PC-3 (cell line): ENCODE data around the gene TRAPPC10. TPM values are rescaled to one million over a fixed set of nuclear protein-coding genes. Genes with fewer than 3 reads are reported as not detected.

ENCODE experiments used
- ATAC-seq: fragments of 200-7000 bp; cut with Tn5 transposase; 2 replicates; pipeline ENCODE4 v1.9.1; 2020; ENCODE audit warnings: mild to moderate bottlenecking, moderate library complexity
- BruUV-seq: library from RNA; stranded (reverse); fragments of 400-500 nt; replicated peaks from 2 replicates; lab custom pipeline; 2021; lab: Mats Ljungman, UMichigan
- CTCF ChIA-PET: fragments of 300-600 bp; sonication (Branson Sonifier 250); formaldehyde crosslinking; loops from one replicate; lab custom pipeline; 2022; ENCODE audit warnings: antibody characterized with exemption; lab: Charles Lee
- POLR2A ChIA-PET: fragments of 300-600 bp; sonication (Branson Sonifier 250); formaldehyde crosslinking; loops from one replicate; lab custom pipeline; 2022; ENCODE audit warnings: antibody characterized with exemption; ENCODE audit not compliant: unreplicated experiment; lab: Charles Lee
- DNase-seq: peaks from one replicate; pipeline ENCODE4 v3.0.0-alpha.2; 2015
- H2AFZ ChIP-seq: fragments of 300-600 bp; sonication (generic); 2 replicates; pipeline ENCODE4 v1.6.0; 2016; ENCODE audit warnings: antibody characterized with exemption, low read length
- H3F3A ChIP-seq: fragments of 300-600 bp; sonication (generic); one replicate; pipeline ENCODE4 v1.6.0; 2017; ENCODE audit warnings: antibody characterized with exemption, low read length, control low read depth, mild to moderate bottlenecking; ENCODE audit not compliant: unreplicated experiment
- H3K27ac ChIP-seq: fragments of 300-600 bp; sonication (generic); 2 replicates; pipeline ENCODE4 v1.5.1; 2016; ENCODE audit warnings: mild to moderate bottlenecking, low read length
- H3K27me3 ChIP-seq: fragments of 300-600 bp; sonication (generic); 2 replicates; pipeline ENCODE4 v1.6.1; 2016; ENCODE audit warnings: low read length, mixed read lengths
- H3K36me3 ChIP-seq: fragments of 300-600 bp; sonication (generic); 2 replicates; pipeline ENCODE4 v1.6.1; 2016; ENCODE audit warnings: low read depth, mixed run types, low read length, mixed read lengths
- H3K4me1 ChIP-seq: fragments of 300-600 bp; sonication (generic); 2 replicates; pipeline ENCODE4 v1.5.1; 2016; ENCODE audit warnings: low read length; ENCODE audit not compliant: insufficient read depth
- H3K4me2 ChIP-seq: fragments of 300-600 bp; sonication (generic); 2 replicates; pipeline ENCODE4 v1.6.0; 2016; ENCODE audit warnings: low read length
- H3K4me3 ChIP-seq: fragments of 300-600 bp; sonication (generic); 2 replicates; pipeline ENCODE4 v1.5.1; 2016; ENCODE audit warnings: mild to moderate bottlenecking, low read length, mixed read lengths
- H3K79me2 ChIP-seq: fragments of 300-600 bp; sonication (generic); 2 replicates; pipeline ENCODE4 v1.6.1; 2017; ENCODE audit warnings: low read length, mixed read lengths
- H3K9ac ChIP-seq: fragments of 300-600 bp; sonication (generic); 2 replicates; pipeline ENCODE4 v1.6.0; 2016; ENCODE audit warnings: mild to moderate bottlenecking, low read length
- H3K9me2 ChIP-seq: fragments of 300-600 bp; sonication (generic); replicated peaks from 2 replicates; pipeline ENCODE4 v1.6.1; 2016; ENCODE audit warnings: mixed run types, low read length, mixed read lengths
- H3K9me3 ChIP-seq: fragments of 300-600 bp; sonication (generic); 2 replicates; pipeline ENCODE4 v1.6.1; 2016; ENCODE audit warnings: low read length, mixed read lengths
- H4K20me1 ChIP-seq: fragments of 300-600 bp; sonication (generic); 2 replicates; pipeline ENCODE4 v1.6.1; 2016; ENCODE audit warnings: low read length, mixed read lengths
- EZH2 ChIP-seq: fragments of 300-600 bp; sonication (generic); IDR thresholded peaks from one replicate; pipeline ENCODE4 v1.6.1; 2017; ENCODE audit warnings: antibody characterized with exemption, mild to moderate bottlenecking, low read length; ENCODE audit not compliant: unreplicated experiment
- EZH2phosphoT487 ChIP-seq: fragments of 300-600 bp; sonication (generic); IDR thresholded peaks from 2 replicates; pipeline ENCODE4 v1.6.1; 2018; ENCODE audit warnings: mild to moderate bottlenecking, antibody characterized with exemption, low read length, borderline replicate concordance
- intact Hi-C: fragments of 100-400 bp; cut with micrococcal nuclease; formaldehyde crosslinking; loops from 2 replicates; pipeline ENCODE4 v1.9.0; 2023
- total RNA-seq: library from RNA; depleted of rRNA; stranded (reverse); fragments of >200 nt; gene quantifications from 2 replicates; pipeline ENCODE4 v1.2.3, GENCODE V29; 2014
- TF ChIP-seq, protein P1 (sequence below): fragments of 300-600 bp; sonication (generic); conservative IDR thresholded peaks from 2 replicates; pipeline ENCODE4 v1.5.1; 2017; ENCODE audit warnings: antibody characterized with exemption, low read depth, mild to moderate bottlenecking, low read length

Gene TRAPPC10
- total RNA-seq, 1 experiment from 2014 or later = 31.4 TPM

DNA sequence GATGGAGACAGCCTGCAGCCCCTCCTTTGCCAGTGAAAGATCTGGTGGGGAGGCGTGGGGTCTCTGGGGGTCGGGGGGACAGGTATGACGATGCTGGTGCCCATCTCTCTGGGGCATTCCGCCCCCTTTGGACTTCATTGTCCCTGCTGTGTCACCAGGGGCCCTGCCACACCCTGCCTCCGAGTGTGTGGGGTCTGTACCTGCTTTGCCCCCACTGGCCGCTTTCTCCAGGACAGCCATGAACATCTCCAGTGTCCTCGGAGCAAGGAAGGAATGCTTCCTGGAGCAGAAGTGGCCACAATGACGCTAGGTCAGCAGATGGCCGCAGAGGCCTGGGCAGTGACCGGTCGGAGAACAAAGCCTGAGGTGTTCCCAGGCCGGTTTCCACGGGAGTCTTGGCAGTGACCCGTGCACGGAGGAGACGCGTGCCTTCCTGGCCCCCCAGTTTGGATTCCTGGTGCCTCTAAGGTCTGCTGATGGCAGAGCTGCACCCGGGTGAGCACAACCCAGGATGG is 18.6 kb upstream of the TRAPPC10 start:
- ATAC-seq (no peak), DNase-seq (no peak)
- Histone ChIP-seq H3K79me2 (no peaks in the 10 kb centered on the region), H3K27me3 (no peaks in the 10 kb centered on the region), H2AFZ (no peak overlapping the region), H3K9me2 (no peaks in the 10 kb centered on the region), H3K36me3 (no peaks in the 10 kb centered on the region), H3K4me1 (peaks cover 6% of the 10 kb centered on the region), H3F3A (no peaks in the 10 kb centered on the region), H3K27ac (no peak overlapping the region), H4K20me1 (no peaks in the 10 kb centered on the region), H3K9me3 (no peaks in the 10 kb centered on the region), H3K4me2 (no peak overlapping the region), H3K4me3 (no peak overlapping the region), H3K9ac (no peak overlapping the region)
- TF ChIP-seq, protein P1, sequence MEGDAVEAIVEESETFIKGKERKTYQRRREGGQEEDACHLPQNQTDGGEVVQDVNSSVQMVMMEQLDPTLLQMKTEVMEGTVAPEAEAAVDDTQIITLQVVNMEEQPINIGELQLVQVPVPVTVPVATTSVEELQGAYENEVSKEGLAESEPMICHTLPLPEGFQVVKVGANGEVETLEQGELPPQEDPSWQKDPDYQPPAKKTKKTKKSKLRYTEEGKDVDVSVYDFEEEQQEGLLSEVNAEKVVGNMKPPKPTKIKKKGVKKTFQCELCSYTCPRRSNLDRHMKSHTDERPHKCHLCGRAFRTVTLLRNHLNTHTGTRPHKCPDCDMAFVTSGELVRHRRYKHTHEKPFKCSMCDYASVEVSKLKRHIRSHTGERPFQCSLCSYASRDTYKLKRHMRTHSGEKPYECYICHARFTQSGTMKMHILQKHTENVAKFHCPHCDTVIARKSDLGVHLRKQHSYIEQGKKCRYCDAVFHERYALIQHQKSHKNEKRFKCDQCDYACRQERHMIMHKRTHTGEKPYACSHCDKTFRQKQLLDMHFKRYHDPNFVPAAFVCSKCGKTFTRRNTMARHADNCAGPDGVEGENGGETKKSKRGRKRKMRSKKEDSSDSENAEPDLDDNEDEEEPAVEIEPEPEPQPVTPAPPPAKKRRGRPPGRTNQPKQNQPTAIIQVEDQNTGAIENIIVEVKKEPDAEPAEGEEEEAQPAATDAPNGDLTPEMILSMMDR = no peak
- TF ChIP-seq EZH2 (no peak), EZH2phosphoT487 (no peak)
- no TSS peak for BruUV-seq
- CTCF ChIA-PET = no interaction called here
- intact Hi-C loops = no loop called here
- POLR2A ChIA-PET = interaction anchor here (0.5 kb wide), 1 partner anchor 13 kb away, joined by 3 read pairs; no protein-coding TSS in a partner anchor

DNA sequence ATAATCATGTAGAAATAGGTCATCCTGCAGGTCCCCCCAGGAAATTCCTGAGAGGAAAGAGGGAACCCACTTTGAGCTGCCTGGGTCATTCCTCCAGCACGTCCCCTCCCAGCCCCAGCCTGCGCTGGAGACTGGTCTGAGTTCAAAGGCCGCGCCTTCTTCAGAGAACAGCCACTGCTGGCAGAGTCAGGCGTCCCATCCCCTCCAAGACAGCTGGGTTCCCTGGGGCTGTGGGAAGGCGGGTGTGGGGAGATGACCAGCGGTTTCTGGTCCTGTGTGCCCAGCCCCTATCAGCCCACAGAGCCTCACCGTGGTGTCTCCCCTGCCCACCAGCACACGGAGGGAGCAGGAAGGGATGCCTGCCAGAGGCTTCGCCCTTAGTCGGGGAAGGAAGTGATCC is 18.0 kb upstream of the TRAPPC10 start:
- Histone ChIP-seq H3K27me3 (no peaks in the 10 kb centered on the region), H3K36me3 (no peaks in the 10 kb centered on the region), H3K79me2 (no peaks in the 10 kb centered on the region), H3K4me1 (peaks cover 6% of the 10 kb centered on the region), H3K4me3 (no peak overlapping the region), H3K9me2 (no peaks in the 10 kb centered on the region), H3K9ac (no peak overlapping the region), H2AFZ (no peak overlapping the region), H4K20me1 (no peaks in the 10 kb centered on the region), H3K9me3 (no peaks in the 10 kb centered on the region), H3F3A (no peaks in the 10 kb centered on the region), H3K27ac (no peak overlapping the region), H3K4me2 (no peak overlapping the region)
- no peak for TF ChIP-seq EZH2phosphoT487
- no peak for TF ChIP-seq EZH2
- TF ChIP-seq, protein P1 = no peak
- ChIA-PET POLR2A (no interaction called here), CTCF (no interaction called here)
- no peak for ATAC-seq
- BruUV-seq = no TSS peak
- intact Hi-C loops = no loop called here
- no peak for DNase-seq

DNA sequence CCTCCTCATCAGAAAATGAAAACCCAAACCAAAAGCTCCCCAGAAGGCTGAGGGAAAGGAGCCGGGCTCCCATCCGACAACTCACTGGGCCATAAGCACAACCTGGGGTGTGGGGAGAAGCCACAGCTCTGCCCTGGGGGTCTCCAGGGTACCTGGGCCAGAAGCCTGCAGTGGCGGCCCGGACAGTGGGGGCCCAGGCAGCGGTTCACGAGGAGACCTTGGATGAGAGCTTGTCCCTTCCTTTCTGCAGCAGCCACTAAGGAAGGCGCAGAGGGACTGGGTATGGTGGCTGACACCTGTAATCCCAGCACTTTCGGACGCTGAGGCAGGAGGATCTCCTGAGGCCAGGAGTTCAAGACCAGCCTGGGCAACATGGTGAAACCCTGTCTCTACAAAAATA is 17.5 kb upstream of the TRAPPC10 start:
- no peak for ATAC-seq
- Histone ChIP-seq H3K4me1 (peaks cover 6% of the 10 kb centered on the region), H3K27me3 (no peaks in the 10 kb centered on the region), H3K27ac (no peak overlapping the region), H3K9me3 (no peaks in the 10 kb centered on the region), H3K36me3 (no peaks in the 10 kb centered on the region), H4K20me1 (no peaks in the 10 kb centered on the region), H3K4me3 (no peak overlapping the region), H3K9me2 (no peaks in the 10 kb centered on the region), H3K4me2 (no peak overlapping the region), H2AFZ (no peak overlapping the region), H3F3A (no peaks in the 10 kb centered on the region), H3K79me2 (no peaks in the 10 kb centered on the region), H3K9ac (no peak overlapping the region)
- ChIA-PET POLR2A (no interaction called here), CTCF (no interaction called here)
- TF ChIP-seq EZH2 (no peak), EZH2phosphoT487 (no peak)
- TF ChIP-seq, protein P1 = no peak
- intact Hi-C loops = no loop called here
- no TSS peak for BruUV-seq
- DNase-seq = no peak
